ENCODE measurements around the gene ZDHHC15.
"Not testable (repeated sequence)": the region's sequence is repeated elsewhere in the genome, so short reads cannot be mapped to it uniquely, and the experiment has no call there.

The ZDHHC15 gene, protein sequence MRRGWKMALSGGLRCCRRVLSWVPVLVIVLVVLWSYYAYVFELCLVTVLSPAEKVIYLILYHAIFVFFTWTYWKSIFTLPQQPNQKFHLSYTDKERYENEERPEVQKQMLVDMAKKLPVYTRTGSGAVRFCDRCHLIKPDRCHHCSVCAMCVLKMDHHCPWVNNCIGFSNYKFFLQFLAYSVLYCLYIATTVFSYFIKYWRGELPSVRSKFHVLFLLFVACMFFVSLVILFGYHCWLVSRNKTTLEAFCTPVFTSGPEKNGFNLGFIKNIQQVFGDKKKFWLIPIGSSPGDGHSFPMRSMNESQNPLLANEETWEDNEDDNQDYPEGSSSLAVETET

GRCh38 chrX:75522565-75523431 lies at the start of gene ZDHHC15:
Gene ZDHHC15, minus strand, starts transcription at chrX:75523037. Its CDS starts 13 bp downstream, at chrX:75523024.
- no peaks in the 10 kb centered on the region for H3F3A ChIP-seq (ENCODE audit: insufficient read depth, low read length)
- H2AFZ ChIP-seq (ENCODE audit: low read length): no peak within 1 kb of the TSS
- no peak within 1 kb of the TSS for H3K27ac ChIP-seq (ENCODE audit: low read depth, low read length, poor library complexity, severe bottlenecking)
- no peaks in the 10 kb centered on the region for H3K4me1 ChIP-seq (ENCODE audit: insufficient read depth, low read length, severe bottlenecking)
- no peak for TF ChIP-seq EZH2 (IDR thresholded peaks at IDR 0.05; ENCODE audit: borderline replicate concordance, low read length)
- TF ChIP-seq, protein P1, sequence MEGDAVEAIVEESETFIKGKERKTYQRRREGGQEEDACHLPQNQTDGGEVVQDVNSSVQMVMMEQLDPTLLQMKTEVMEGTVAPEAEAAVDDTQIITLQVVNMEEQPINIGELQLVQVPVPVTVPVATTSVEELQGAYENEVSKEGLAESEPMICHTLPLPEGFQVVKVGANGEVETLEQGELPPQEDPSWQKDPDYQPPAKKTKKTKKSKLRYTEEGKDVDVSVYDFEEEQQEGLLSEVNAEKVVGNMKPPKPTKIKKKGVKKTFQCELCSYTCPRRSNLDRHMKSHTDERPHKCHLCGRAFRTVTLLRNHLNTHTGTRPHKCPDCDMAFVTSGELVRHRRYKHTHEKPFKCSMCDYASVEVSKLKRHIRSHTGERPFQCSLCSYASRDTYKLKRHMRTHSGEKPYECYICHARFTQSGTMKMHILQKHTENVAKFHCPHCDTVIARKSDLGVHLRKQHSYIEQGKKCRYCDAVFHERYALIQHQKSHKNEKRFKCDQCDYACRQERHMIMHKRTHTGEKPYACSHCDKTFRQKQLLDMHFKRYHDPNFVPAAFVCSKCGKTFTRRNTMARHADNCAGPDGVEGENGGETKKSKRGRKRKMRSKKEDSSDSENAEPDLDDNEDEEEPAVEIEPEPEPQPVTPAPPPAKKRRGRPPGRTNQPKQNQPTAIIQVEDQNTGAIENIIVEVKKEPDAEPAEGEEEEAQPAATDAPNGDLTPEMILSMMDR (IDR thresholded peaks at IDR 0.05; ENCODE audit: low read length): no peak
- H3K9me2 ChIP-seq (ENCODE audit: low read depth, low read length): no peaks in the 10 kb centered on the region
- H3K9ac ChIP-seq (ENCODE audit: low read length): no peak within 1 kb of the TSS
- H3K4me2 ChIP-seq (ENCODE audit: low read length): no peak within 1 kb of the TSS
- no peaks in the 10 kb centered on the region for H3K27me3 ChIP-seq (ENCODE audit: insufficient read depth, low read length)
- H3K79me2 ChIP-seq (ENCODE audit: insufficient read depth, low read length): no peaks in the 10 kb centered on the region
- no peaks in the 10 kb centered on the region for H3K9me3 ChIP-seq (ENCODE audit: low read length)
- H4K20me1 ChIP-seq (ENCODE audit: insufficient read depth, low read length): no peaks in the 10 kb centered on the region
- H3K36me3 ChIP-seq (ENCODE audit: insufficient read depth, low read length): no peaks in the 10 kb centered on the region
- H3K4me3 ChIP-seq (ENCODE audit: low read depth, low read length, poor library complexity, severe bottlenecking): no peak within 1 kb of the TSS

DNA sequence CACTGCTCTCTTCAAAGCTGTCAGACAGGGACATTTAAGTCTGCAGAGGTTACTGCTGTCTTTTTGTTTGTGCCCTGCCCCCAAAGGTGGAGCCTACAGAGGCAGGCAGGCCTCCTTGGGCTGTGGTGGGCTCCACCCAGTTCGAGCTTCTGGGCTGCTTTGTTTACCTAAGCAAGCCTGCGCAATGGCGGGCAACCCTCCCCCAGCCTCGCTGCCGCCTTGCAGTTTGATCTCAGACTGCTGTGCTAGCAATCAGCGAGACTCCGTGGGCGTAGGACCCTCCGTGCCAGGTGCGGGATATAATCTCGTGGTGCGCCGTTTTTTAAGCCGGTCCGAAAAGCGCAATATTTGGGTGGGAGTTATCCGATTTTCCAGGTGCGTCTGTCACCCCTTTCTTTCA lies 37.7 kb upstream of the ZDHHC15 start:
- H4K20me1 ChIP-seq (ENCODE audit: insufficient read depth, low read length); H3K27ac ChIP-seq (ENCODE audit: low read depth, low read length, poor library complexity, severe bottlenecking); H3K79me2 ChIP-seq (ENCODE audit: insufficient read depth, low read length); H3K4me2 ChIP-seq (ENCODE audit: low read length); H2AFZ ChIP-seq (ENCODE audit: low read length); H3K27me3 ChIP-seq (ENCODE audit: insufficient read depth, low read length); H3F3A ChIP-seq (ENCODE audit: insufficient read depth, low read length); H3K9me3 ChIP-seq (ENCODE audit: low read length); H3K4me1 ChIP-seq (ENCODE audit: insufficient read depth, low read length, severe bottlenecking); H3K9ac ChIP-seq (ENCODE audit: low read length); H3K9me2 ChIP-seq (ENCODE audit: low read depth, low read length); H3K36me3 ChIP-seq (ENCODE audit: insufficient read depth, low read length); H3K4me3 ChIP-seq (ENCODE audit: low read depth, low read length, poor library complexity, severe bottlenecking): not testable (repeated sequence)

DNA sequence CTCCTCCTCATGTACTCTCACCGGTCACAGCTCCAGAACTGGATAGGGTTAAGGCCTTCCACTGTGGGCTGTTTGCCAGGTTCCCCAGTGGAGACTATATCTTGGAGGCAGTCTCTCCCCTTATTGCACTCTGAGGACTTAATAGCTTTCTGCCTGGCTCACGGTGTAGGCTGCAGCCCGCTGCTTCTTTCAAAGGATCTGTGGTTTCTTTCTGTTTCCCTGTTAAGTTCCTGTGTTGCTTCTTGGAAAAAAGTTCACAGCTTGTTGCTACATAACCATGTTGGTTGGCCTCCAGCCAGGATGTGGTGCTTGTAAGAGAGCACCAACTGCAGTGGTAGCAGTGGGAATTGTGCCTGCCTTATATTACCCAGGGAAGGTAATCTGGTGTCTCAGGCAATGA lies 24.9 kb upstream of the ZDHHC15 start:
- H3K9me2 ChIP-seq (ENCODE audit: low read depth, low read length): no peaks in the 10 kb centered on the region
- no peaks in the 10 kb centered on the region for H3F3A ChIP-seq (ENCODE audit: insufficient read depth, low read length)
- no peaks in the 10 kb centered on the region for H3K4me1 ChIP-seq (ENCODE audit: insufficient read depth, low read length, severe bottlenecking)
- no peaks in the 10 kb centered on the region for H3K27me3 ChIP-seq (ENCODE audit: insufficient read depth, low read length)
- no peaks in the 10 kb centered on the region for H3K36me3 ChIP-seq (ENCODE audit: insufficient read depth, low read length)
- no peaks in the 10 kb centered on the region for H3K9me3 ChIP-seq (ENCODE audit: low read length)
- H4K20me1 ChIP-seq (ENCODE audit: insufficient read depth, low read length): no peaks in the 10 kb centered on the region
- no peak overlapping the region for H3K27ac ChIP-seq (ENCODE audit: low read depth, low read length, poor library complexity, severe bottlenecking)
- no peaks in the 10 kb centered on the region for H3K79me2 ChIP-seq (ENCODE audit: insufficient read depth, low read length)
- H3K4me3 ChIP-seq (ENCODE audit: low read depth, low read length, poor library complexity, severe bottlenecking): no peak overlapping the region
- H2AFZ ChIP-seq (ENCODE audit: low read length): no peak overlapping the region
- TF ChIP-seq EZH2 (IDR thresholded peaks at IDR 0.05; ENCODE audit: borderline replicate concordance, low read length): no peak
- TF ChIP-seq, protein P1 (IDR thresholded peaks at IDR 0.05; ENCODE audit: low read length): no peak
- H3K9ac ChIP-seq (ENCODE audit: low read length): no peak overlapping the region
- H3K4me2 ChIP-seq (ENCODE audit: low read length): no peak overlapping the region

Data from OCI-LY1 (cell line).